HUES6 (cell line): ENCODE results near the gene TSEN2.

Experiments used
- H3K27ac ChIP-seq: 2 replicates; pipeline ENCODE4 v1.7.0; 2013; ENCODE audit warnings: low read depth, mild to moderate bottlenecking, low read length, inconsistent platforms
- H3K27me3 ChIP-seq: 2 replicates; pipeline ENCODE4 v1.6.1; 2013; ENCODE audit warnings: low read length; ENCODE audit not compliant: control insufficient read depth, insufficient read depth
- H3K36me3 ChIP-seq: 2 replicates; pipeline ENCODE4 v1.6.1; 2013; ENCODE audit warnings: low read length; ENCODE audit not compliant: control insufficient read depth, insufficient read depth
- H3K4me1 ChIP-seq: 2 replicates; pipeline ENCODE4 v1.6.1; 2013; ENCODE audit warnings: low read length; ENCODE audit not compliant: control insufficient read depth, insufficient read depth
- H3K4me3 ChIP-seq: 2 replicates; pipeline ENCODE4 v1.5.1; 2013; ENCODE audit warnings: low read depth, low read length
- H3K9ac ChIP-seq: one replicate; pipeline ENCODE4 v1.6.1; 2013; ENCODE audit warnings: mild to moderate bottlenecking, low read length
- H3K9me3 ChIP-seq: 2 replicates; pipeline ENCODE4 v1.6.1; 2013; ENCODE audit warnings: low read depth, low read length; ENCODE audit not compliant: control insufficient read depth, insufficient read depth

Gene TSEN2

GRCh38 chr3:12507591-12508281 is 23.5 kb downstream of the TSEN2 start:
- no peak overlapping the region; the same call in 1 of the 2 replicates for H3K4me3 ChIP-seq
- no peaks in the 10 kb centered on the region for H3K9me3 ChIP-seq
- H3K36me3 ChIP-seq = peaks cover 73% of the 10 kb centered on the region
- no peak overlapping the region for H3K9ac ChIP-seq
- no peak overlapping the region for H3K27ac ChIP-seq
- H3K4me1 ChIP-seq = peaks cover 4% of the 10 kb centered on the region; the same call in 1 of the 2 replicates
- H3K27me3 ChIP-seq = no peaks in the 10 kb centered on the region

- Histone ChIP-seq H3K36me3 (peaks cover 68% of the 10 kb centered on the region), H3K9me3 (no peaks in the 10 kb centered on the region), H3K4me1 (peaks cover 4% of the 10 kb centered on the region; the same call in 1 of the 2 replicates), H3K27me3 (no peaks in the 10 kb centered on the region), H3K9ac (no peak overlapping the region), H3K27ac (no peak overlapping the region), H3K4me3 (no peak overlapping the region; the same call in 1 of the 2 replicates)
These were observed 24.0 kb downstream of the TSEN2 start for GRCh38 chr3:12508291-12508700.

- no peak overlapping the region for H3K27ac ChIP-seq
- no peak overlapping the region for H3K9ac ChIP-seq
- H3K4me3 ChIP-seq = no peak overlapping the region
- H3K27me3 ChIP-seq = no peaks in the 10 kb centered on the region
- H3K4me1 ChIP-seq = peaks cover 4% of the 10 kb centered on the region; the same call in 1 of the 2 replicates
- H3K36me3 ChIP-seq = peaks cover 59% of the 10 kb centered on the region
- no peaks in the 10 kb centered on the region for H3K9me3 ChIP-seq
These were observed 25.2 kb downstream of the TSEN2 start for GRCh38 chr3:12509466-12509865.

GRCh38 chr3:12512534-12513118 is 28.3 kb downstream of the TSEN2 start:
- no peak overlapping the region for H3K27ac ChIP-seq
- no peak overlapping the region for H3K4me3 ChIP-seq
- H3K9me3 ChIP-seq = no peaks in the 10 kb centered on the region
- no peaks in the 10 kb centered on the region for H3K27me3 ChIP-seq
- H3K4me1 ChIP-seq = peaks cover 2% of the 10 kb centered on the region; the same call in 1 of the 2 replicates
- H3K9ac ChIP-seq = no peak overlapping the region
- peaks cover 44% of the 10 kb centered on the region for H3K36me3 ChIP-seq

- H3K4me3 ChIP-seq = no peak overlapping the region
- peaks cover 36% of the 10 kb centered on the region for H3K36me3 ChIP-seq
- no peaks in the 10 kb centered on the region for H3K9me3 ChIP-seq
- no peaks in the 10 kb centered on the region for H3K4me1 ChIP-seq
- no peak overlapping the region for H3K27ac ChIP-seq
- no peaks in the 10 kb centered on the region for H3K27me3 ChIP-seq
- no peak overlapping the region for H3K9ac ChIP-seq
These were observed 29.6 kb downstream of the TSEN2 start for GRCh38 chr3:12513694-12514446.

GRCh38 chr3:12515631-12516030 is 31.4 kb downstream of the TSEN2 start:
- H3K9me3 ChIP-seq = no peaks in the 10 kb centered on the region
- no peak overlapping the region for H3K27ac ChIP-seq
- no peaks in the 10 kb centered on the region for H3K4me1 ChIP-seq
- H3K9ac ChIP-seq = no peak overlapping the region
- H3K4me3 ChIP-seq = no peak overlapping the region
- peaks cover 29% of the 10 kb centered on the region for H3K36me3 ChIP-seq
- no peaks in the 10 kb centered on the region for H3K27me3 ChIP-seq

GRCh38 chr3:12516873-12517272 is 32.6 kb downstream of the TSEN2 start:
- no peaks in the 10 kb centered on the region for H3K27me3 ChIP-seq
- H3K27ac ChIP-seq = no peak overlapping the region
- H3K4me3 ChIP-seq = no peak overlapping the region
- H3K36me3 ChIP-seq = peaks cover 37% of the 10 kb centered on the region
- H3K4me1 ChIP-seq = no peaks in the 10 kb centered on the region
- no peak overlapping the region for H3K9ac ChIP-seq
- H3K9me3 ChIP-seq = no peaks in the 10 kb centered on the region

- H3K4me3 ChIP-seq = no peak overlapping the region
- H3K36me3 ChIP-seq = peaks cover 34% of the 10 kb centered on the region
- H3K9ac ChIP-seq = no peak overlapping the region
- H3K9me3 ChIP-seq = no peaks in the 10 kb centered on the region
- no peaks in the 10 kb centered on the region for H3K4me1 ChIP-seq
- H3K27ac ChIP-seq = no peak overlapping the region
- no peaks in the 10 kb centered on the region for H3K27me3 ChIP-seq
These were observed 34.2 kb downstream of the TSEN2 start for GRCh38 chr3:12518261-12519028.

GRCh38 chr3:12521010-12521409 is 36.7 kb downstream of the TSEN2 start:
- H3K27me3 ChIP-seq = no peaks in the 10 kb centered on the region
- no peaks in the 10 kb centered on the region for H3K4me1 ChIP-seq
- no peak overlapping the region for H3K9ac ChIP-seq
- H3K27ac ChIP-seq = no peak overlapping the region
- H3K9me3 ChIP-seq = no peaks in the 10 kb centered on the region
- H3K4me3 ChIP-seq = no peak overlapping the region
- peaks cover 27% of the 10 kb centered on the region for H3K36me3 ChIP-seq

GRCh38 chr3:12522721-12523120 is 38.4 kb downstream of the TSEN2 start:
- Histone ChIP-seq H3K9ac (no peak overlapping the region), H3K9me3 (no peaks in the 10 kb centered on the region), H3K4me1 (no peaks in the 10 kb centered on the region), H3K27me3 (no peaks in the 10 kb centered on the region), H3K36me3 (peaks cover 41% of the 10 kb centered on the region), H3K4me3 (no peak overlapping the region), H3K27ac (no peak overlapping the region)
